ENCODE data around the gene HIVEP3. TPM values are rescaled to one million over a fixed set of nuclear protein-coding genes. Genes with fewer than 3 reads are reported as not detected.

The HIVEP3 gene
- total and polyA plus RNA-seq, 2 of the 13 experiments (the other 11 are each of a cell fraction or from before 2014, with no cell fraction given): 0.05 TPM; not detected in 1

DNA sequence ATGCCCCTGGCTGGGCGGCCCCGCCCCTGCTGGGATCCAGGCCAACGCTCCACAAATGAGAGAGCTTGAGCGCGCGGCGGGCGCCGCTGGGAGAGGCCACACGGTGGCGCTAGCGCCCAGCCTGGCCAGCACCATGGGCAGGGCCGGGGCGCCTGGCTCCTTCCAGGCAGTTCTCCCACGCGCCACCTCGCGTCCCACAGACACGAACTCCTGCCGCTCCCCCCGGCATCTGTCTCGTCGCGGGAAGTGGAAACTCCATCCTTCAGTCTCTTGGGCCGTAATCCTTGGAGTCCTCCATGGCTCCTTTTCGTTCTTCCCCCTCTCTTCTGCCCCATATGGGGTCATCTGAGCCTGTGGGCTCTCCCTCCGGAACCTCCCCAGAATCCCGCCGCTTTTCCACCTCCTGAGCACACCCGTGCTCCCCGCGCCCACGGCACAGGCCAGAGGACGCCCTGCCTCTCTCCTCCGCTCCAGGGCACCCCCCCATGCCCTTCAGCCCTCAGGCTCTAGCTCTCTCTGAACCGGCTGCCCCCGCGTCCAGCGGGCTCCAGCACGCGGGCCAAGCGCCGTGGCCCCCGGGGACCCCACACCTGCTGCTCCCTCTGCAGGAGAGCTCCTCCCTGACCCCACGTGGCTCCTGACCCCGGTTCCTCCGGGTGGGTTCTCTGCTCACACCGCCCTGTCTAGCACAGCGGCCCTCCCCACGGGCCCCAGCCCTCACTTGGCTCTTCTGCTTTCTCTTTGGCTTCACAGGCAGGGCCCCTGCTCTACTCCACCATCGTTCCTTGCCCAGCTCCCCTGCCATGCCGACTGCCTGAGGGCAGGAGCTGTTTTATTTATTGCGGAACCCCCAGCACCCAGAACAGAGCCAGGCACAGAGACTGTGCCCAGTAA lies 402.3 kb downstream of the HIVEP3 start (continued):
- TF ChIP-seq, protein P1, sequence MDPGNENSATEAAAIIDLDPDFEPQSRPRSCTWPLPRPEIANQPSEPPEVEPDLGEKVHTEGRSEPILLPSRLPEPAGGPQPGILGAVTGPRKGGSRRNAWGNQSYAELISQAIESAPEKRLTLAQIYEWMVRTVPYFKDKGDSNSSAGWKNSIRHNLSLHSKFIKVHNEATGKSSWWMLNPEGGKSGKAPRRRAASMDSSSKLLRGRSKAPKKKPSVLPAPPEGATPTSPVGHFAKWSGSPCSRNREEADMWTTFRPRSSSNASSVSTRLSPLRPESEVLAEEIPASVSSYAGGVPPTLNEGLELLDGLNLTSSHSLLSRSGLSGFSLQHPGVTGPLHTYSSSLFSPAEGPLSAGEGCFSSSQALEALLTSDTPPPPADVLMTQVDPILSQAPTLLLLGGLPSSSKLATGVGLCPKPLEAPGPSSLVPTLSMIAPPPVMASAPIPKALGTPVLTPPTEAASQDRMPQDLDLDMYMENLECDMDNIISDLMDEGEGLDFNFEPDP (CRISPR knock-in tag; conservative IDR thresholded peaks at IDR 0.05): no peak
- TF ChIP-seq SP5 (CRISPR knock-in tag; IDR thresholded peaks at IDR 0.05; ENCODE audit: borderline replicate concordance, low read depth) (0 out of 2 replicates have a peak, but pooled peaks have one; percentile 20), SRSF1 (optimal IDR thresholded peaks at IDR 0.05; ENCODE audit: low read depth, low read length) (no peak), CENPX (CRISPR knock-in tag; IDR thresholded peaks at IDR 0.05) (no peak), TBX2 (CRISPR knock-in tag; IDR thresholded peaks at IDR 0.05; ENCODE audit: borderline replicate concordance) (0 out of 2 replicates have a peak, but pooled peaks have one; percentile 18), BRF2 (CRISPR knock-in tag; IDR thresholded peaks at IDR 0.05) (no peak), ZSCAN12 (CRISPR knock-in tag; IDR thresholded peaks at IDR 0.05) (no peak), MED8 (CRISPR knock-in tag; IDR thresholded peaks at IDR 0.05; ENCODE audit: insufficient replicate concordance) (no peak), MTF1 (CRISPR knock-in tag; IDR thresholded peaks at IDR 0.05) (no peak), THRA (CRISPR knock-in tag; IDR thresholded peaks at IDR 0.05; ENCODE audit: borderline replicate concordance) (no peak), ETV5 (CRISPR knock-in tag; IDR thresholded peaks at IDR 0.05; ENCODE audit: borderline replicate concordance) (no peak), MXI1 (IDR thresholded peaks at IDR 0.05; ENCODE audit: borderline replicate concordance, low read depth, low read length) (0 out of 3 replicates have a peak, but pooled peaks have one; percentile 21), SMAD3 (CRISPR knock-in tag; IDR thresholded peaks at IDR 0.05) (0 out of 2 replicates have a peak, but pooled peaks have one; percentile 31)
- TF ChIP-seq, protein P2, sequence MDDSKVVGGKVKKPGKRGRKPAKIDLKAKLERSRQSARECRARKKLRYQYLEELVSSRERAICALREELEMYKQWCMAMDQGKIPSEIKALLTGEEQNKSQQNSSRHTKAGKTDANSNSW (CRISPR knock-in tag; IDR thresholded peaks at IDR 0.05; ENCODE audit: borderline replicate concordance): no peak
- TF ChIP-seq, protein P3, sequence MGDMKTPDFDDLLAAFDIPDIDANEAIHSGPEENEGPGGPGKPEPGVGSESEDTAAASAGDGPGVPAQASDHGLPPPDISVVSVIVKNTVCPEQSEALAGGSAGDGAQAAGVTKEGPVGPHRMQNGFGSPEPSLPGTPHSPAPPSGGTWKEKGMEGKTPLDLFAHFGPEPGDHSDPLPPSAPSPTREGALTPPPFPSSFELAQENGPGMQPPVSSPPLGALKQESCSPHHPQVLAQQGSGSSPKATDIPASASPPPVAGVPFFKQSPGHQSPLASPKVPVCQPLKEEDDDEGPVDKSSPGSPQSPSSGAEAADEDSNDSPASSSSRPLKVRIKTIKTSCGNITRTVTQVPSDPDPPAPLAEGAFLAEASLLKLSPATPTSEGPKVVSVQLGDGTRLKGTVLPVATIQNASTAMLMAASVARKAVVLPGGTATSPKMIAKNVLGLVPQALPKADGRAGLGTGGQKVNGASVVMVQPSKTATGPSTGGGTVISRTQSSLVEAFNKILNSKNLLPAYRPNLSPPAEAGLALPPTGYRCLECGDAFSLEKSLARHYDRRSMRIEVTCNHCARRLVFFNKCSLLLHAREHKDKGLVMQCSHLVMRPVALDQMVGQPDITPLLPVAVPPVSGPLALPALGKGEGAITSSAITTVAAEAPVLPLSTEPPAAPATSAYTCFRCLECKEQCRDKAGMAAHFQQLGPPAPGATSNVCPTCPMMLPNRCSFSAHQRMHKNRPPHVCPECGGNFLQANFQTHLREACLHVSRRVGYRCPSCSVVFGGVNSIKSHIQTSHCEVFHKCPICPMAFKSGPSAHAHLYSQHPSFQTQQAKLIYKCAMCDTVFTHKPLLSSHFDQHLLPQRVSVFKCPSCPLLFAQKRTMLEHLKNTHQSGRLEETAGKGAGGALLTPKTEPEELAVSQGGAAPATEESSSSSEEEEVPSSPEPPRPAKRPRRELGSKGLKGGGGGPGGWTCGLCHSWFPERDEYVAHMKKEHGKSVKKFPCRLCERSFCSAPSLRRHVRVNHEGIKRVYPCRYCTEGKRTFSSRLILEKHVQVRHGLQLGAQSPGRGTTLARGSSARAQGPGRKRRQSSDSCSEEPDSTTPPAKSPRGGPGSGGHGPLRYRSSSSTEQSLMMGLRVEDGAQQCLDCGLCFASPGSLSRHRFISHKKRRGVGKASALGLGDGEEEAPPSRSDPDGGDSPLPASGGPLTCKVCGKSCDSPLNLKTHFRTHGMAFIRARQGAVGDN (CRISPR knock-in tag; IDR thresholded peaks at IDR 0.05): peak; percentile 55

Measured in HepG2 (cell line).